GM12874 (cell line): ENCODE results near the gene KANK4.

ENCODE experiments used
- TF ChIP-seq, protein P1 (sequence below): IDR thresholded peaks from 2 replicates; pipeline ENCODE4 v1.5.1; 2011; ENCODE audit warnings: low read depth, mild to moderate bottlenecking, control low read depth, low read length, moderate library complexity; ENCODE audit not compliant: insufficient read depth

The KANK4 gene

DNA sequence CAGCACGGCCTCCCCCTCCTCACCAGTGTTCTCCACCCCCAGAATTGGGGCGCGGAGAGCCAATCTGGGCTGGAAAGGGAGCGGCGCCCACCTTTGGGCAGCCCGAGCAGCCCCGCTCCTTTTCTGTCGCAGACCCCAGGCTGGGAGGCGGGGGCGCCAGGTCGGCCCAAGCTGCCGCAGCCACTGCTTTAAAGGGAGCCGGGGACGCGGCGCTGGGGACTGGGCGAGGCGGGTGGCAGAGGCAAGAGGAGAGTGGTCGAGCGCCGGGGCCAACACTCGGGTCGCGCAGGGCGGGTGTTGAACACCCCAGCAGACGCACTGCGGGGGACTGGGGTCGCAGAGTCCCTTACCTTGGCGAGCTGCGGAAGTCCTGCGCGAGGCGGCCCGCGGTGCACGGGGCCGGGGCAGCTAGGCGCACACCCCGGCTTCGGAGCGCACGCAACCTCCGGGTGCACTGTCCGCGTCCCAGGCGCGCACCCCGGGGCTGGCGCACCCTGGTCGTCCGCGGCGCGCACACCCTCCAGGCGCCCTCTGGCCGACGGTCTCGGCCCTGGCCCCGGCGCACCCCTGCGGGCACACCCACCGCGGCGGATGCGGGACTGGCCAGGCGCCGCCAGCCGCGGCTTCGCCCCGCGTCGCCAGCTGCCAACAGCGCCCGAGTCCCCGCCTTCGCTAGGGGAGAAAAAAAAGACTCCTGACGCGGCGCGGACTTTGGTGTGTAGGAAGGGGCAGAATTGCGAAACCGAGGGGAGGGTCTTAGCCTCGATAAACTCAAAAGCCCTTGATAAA is at the start of gene KANK4:
Gene KANK4, minus strand, starts transcription at position 679 of the 789 bp plus-strand sequence. CDS start 37,870 bp downstream, outside the sequence.
- TF ChIP-seq, protein P1, sequence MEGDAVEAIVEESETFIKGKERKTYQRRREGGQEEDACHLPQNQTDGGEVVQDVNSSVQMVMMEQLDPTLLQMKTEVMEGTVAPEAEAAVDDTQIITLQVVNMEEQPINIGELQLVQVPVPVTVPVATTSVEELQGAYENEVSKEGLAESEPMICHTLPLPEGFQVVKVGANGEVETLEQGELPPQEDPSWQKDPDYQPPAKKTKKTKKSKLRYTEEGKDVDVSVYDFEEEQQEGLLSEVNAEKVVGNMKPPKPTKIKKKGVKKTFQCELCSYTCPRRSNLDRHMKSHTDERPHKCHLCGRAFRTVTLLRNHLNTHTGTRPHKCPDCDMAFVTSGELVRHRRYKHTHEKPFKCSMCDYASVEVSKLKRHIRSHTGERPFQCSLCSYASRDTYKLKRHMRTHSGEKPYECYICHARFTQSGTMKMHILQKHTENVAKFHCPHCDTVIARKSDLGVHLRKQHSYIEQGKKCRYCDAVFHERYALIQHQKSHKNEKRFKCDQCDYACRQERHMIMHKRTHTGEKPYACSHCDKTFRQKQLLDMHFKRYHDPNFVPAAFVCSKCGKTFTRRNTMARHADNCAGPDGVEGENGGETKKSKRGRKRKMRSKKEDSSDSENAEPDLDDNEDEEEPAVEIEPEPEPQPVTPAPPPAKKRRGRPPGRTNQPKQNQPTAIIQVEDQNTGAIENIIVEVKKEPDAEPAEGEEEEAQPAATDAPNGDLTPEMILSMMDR, result no peak

DNA sequence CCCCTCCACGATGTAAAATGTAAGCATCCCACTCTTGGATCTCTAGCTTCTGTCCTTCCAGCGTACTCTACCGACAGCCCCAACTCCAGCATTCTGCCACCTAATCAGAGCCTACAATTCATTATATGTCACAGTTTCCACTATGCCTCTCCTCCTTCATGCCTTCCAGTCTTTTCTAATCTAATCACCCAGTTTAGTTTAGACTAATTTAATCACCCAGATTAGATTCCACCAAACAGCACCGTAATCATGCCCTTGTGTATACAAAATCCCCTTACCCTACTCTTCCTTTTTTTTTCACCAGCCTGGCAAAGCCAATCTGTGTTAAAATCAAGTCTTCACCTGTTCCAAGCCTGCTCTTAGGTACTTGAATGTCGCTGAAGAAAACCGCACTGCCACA is 49.8 kb upstream of the KANK4 start:
- TF ChIP-seq, protein P1, result no peak

DNA sequence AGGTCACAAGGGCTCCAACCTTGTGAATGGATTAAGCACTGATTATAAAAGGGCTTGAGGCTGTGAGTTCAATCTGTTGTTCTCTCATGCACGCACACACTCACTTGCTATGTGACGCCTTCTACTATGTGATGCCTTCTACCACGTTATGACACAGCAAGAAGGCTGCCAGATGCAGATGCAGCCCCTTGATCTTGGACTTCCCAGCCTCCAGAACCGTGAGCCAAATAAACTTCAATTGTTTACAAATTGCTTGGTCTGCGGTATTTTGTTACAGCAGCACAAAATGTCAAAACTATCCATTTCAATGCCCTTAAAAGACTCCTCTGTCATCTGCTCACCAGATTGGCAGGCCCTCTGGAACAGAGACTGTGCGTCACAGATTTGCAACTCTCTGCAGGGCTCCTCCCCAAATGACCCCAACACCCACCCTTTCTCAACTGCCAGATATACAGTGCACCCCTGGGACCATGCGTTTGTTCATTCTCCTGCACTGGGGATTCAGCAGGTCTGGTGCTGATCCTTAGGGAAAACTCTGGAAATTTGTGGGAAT is 47.8 kb upstream of the KANK4 start:
- TF ChIP-seq, protein P1, result no peak

DNA sequence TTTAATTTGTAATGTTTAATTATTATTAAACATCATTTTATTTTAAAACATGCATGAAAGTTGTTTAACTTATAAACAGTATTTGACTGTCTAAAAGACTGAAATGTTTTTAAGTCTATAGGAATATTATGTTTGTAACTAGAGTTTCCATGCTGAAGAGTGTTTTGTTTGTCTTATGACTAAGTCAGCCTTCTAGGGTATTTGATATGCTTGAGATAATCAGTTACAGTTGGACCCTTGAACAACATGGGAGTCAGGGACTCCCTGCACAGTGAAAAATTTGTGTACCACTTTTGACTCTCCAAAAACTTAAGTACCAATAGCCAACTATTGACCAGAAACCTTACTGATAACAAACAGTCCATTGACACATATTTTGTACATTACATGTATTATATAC is 45.5 kb upstream of the KANK4 start:
- TF ChIP-seq, protein P1, result no peak

DNA sequence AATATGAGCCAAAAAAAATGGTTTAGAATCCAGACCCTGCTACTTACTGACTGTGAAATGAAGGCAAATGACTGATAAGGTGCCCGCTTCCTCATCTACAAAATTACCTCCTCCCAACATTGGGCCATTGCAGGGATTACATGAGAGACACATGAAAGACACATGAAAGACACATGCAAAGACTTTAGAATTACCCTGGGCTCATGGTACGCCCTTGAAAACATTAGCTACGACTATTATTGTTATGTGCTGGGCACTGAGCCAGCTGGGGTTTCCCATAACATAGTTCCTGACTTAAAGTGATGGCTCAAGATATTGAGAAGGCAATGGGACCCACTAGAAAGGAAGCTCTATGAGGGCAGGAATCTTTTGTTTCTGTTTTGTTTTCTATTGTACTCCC is 43.7 kb upstream of the KANK4 start:
- TF ChIP-seq, protein P1, result no peak

DNA sequence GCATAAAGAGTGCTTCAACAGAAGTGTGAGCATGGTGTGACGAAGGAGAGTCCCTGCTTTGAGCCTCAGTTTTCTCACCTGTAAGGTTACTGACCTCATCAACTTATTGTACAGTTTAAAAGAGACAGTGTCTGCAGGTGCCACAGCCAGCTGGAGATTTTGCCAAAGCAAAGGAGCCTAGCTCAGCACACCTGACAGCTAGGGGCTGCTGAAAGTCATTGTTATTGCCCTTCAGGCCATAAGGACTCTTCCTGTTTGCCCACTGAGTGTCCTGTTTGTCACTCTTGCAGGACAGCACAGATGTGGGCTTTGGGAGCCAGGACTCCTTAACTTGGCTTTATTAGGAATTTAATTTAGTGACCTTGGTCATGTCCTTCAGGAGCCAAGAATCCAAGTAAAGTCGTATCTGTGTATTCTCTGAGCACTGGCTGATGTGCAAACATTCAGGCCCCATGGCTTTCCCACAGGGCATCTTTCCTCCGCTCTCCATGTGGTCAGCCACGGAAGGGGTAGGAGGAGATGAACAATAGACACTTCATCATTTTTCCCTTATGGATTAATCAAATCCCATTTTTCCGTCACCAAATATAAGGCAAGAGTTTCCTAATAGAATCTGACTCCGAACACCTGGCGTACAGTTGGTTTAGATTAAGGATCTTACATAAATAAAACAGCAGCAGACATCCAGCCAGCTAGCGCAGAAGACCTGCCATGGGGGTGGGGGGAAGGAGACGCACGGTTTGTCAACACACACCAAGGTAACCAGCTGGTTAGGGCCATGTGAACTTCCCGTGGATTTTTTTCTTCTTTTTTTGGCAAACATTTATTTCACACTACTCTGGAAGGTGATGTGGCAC is 43.1 kb upstream of the KANK4 start:
- TF ChIP-seq, protein P1, result no peak

DNA sequence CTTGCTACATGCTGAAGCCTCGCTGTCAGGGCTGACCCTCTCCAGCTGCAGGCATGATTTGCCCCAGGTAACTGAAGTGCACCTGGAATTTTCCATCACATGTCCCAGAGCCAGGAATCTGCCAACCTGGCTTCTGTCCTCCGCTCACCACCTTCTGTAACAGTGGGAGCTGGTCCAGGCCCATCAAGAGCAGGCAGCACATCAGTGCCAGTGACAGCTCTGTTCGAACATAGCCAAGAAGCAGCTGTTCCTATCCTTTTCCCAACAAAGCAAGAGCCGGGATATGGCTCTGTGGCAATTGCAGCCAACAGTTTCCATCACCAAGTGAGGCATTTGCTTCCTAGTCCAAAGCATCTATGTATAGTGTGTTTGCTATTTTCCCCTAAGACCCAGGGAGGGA is 42.2 kb upstream of the KANK4 start:
- TF ChIP-seq, protein P1, result no peak
